ENCODE measurements around the gene FAM120C. TPM values are rescaled to one million over a fixed set of nuclear protein-coding genes. Genes with fewer than 3 reads are reported as not detected.

FAM120C gene
- total RNA-seq, 1 experiment from 2014 or later, result 21.8 TPM

DNA sequence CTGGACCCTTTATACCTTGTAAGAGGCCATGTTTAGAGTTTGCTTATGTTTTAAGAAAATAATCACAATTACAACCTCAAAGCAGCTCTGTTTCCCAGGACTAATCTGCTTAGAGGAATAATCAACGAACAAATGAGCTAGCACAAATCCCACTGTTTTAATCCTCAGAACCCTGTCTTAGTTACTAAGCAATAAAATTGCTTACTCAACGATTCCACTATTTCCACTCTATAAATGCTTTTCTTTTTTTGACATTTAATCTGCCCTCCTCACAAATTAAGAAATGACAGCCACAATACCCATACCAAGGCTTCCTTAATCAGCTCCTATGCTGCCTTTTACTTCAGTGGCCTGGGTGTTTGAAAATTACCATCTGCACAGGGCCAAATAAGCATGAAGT is 48.8 kb downstream of the FAM120C start:
- Histone ChIP-seq H3K36me3 (ENCODE audit: insufficient read depth, low read length, poor library complexity, severe bottlenecking) (peaks cover 7% of the 10 kb centered on the region), H3K4me1 (ENCODE audit: insufficient read depth, low read length, poor library complexity, severe bottlenecking) (no peaks in the 10 kb centered on the region), H3K27ac (ENCODE audit: low read depth, low read length, poor library complexity, severe bottlenecking) (no peak overlapping the region), H3K4me3 (ENCODE audit: low read depth, low read length, poor library complexity, severe bottlenecking) (no peak overlapping the region), H3K27me3 (replicated peaks; ENCODE audit: insufficient read depth, low read depth, low read length, poor library complexity) (no peaks in the 10 kb centered on the region), H3K9me3 (ENCODE audit: low read depth, low read length, poor library complexity, severe bottlenecking) (no peaks in the 10 kb centered on the region)
- intact Hi-C loops (cut with micrococcal nuclease; ENCODE audit: unreplicated experiment), result no loop called here
- POLR2A ChIA-PET (ENCODE audit: low non-redundant PET), result no interaction called here
- DNase-seq (ENCODE audit: low spot score), result no peak
- no peak for TF ChIP-seq EZH2 (IDR thresholded peaks at IDR 0.05; ENCODE audit: borderline replicate concordance, low read depth, low read length, poor library complexity, severe bottlenecking)
- TF ChIP-seq, protein P1, sequence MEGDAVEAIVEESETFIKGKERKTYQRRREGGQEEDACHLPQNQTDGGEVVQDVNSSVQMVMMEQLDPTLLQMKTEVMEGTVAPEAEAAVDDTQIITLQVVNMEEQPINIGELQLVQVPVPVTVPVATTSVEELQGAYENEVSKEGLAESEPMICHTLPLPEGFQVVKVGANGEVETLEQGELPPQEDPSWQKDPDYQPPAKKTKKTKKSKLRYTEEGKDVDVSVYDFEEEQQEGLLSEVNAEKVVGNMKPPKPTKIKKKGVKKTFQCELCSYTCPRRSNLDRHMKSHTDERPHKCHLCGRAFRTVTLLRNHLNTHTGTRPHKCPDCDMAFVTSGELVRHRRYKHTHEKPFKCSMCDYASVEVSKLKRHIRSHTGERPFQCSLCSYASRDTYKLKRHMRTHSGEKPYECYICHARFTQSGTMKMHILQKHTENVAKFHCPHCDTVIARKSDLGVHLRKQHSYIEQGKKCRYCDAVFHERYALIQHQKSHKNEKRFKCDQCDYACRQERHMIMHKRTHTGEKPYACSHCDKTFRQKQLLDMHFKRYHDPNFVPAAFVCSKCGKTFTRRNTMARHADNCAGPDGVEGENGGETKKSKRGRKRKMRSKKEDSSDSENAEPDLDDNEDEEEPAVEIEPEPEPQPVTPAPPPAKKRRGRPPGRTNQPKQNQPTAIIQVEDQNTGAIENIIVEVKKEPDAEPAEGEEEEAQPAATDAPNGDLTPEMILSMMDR (conservative IDR thresholded peaks at IDR 0.05; ENCODE audit: low read depth, low read length), result no peak
- BruUV-seq (replicated peaks), result no TSS peak
- CTCF ChIA-PET, result no interaction called here

DNA sequence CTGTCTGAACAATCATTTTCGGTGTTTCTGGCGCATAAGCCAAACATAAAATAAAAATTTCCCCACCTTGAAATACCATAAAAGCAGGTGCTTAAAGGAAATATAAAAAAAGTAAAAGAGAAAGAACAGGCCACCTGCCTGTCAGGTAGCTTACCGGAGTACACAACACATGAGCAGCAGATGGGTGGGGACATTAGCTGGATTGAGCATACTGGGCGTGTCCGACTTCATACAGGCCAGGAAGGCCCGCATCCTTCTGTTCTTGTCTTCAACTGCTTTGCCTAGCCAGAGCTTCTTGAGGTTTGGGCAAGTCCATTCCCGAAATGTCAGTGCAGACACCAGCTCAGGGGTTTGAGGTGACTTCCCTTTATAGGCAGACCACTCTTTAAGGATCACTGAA is 66.7 kb downstream of the FAM120C start:
- Histone ChIP-seq H3K36me3 (ENCODE audit: insufficient read depth, low read length, poor library complexity, severe bottlenecking) (no peaks in the 10 kb centered on the region), H3K9me3 (ENCODE audit: low read depth, low read length, poor library complexity, severe bottlenecking) (no peaks in the 10 kb centered on the region), H3K27ac (ENCODE audit: low read depth, low read length, poor library complexity, severe bottlenecking) (no peak overlapping the region), H3K4me3 (ENCODE audit: low read depth, low read length, poor library complexity, severe bottlenecking) (no peak overlapping the region), H3K27me3 (replicated peaks; ENCODE audit: insufficient read depth, low read depth, low read length, poor library complexity) (no peaks in the 10 kb centered on the region), H3K4me1 (ENCODE audit: insufficient read depth, low read length, poor library complexity, severe bottlenecking) (no peaks in the 10 kb centered on the region)
- TF ChIP-seq EZH2 (IDR thresholded peaks at IDR 0.05; ENCODE audit: borderline replicate concordance, low read depth, low read length, poor library complexity, severe bottlenecking), result no peak
- TF ChIP-seq, protein P1 (conservative IDR thresholded peaks at IDR 0.05; ENCODE audit: low read depth, low read length), result no peak
- intact Hi-C loops (cut with micrococcal nuclease; ENCODE audit: unreplicated experiment), result no loop called here
- DNase-seq (ENCODE audit: low spot score), result no peak
- no TSS peak for BruUV-seq (replicated peaks)
- ChIA-PET POLR2A (ENCODE audit: low non-redundant PET) (no interaction called here), CTCF (no interaction called here)

DNA sequence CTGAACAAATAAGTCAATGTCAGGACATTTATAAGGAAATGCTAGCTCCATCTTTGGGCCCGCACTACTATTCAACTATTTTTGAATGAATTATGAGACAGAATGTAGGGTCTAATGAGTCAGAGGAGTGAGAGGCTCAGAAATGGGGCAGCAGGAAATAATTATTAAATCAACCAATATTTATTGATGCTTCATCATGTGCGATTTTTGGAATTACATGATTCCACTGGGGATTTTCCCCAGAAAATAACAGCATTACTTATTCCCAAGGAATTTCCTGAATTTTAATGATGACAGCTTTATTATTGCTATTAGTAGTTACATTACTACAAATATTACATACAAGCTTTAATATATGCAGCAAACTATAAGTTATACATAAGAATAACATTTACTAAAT is 89.5 kb downstream of the FAM120C start:
- intact Hi-C loops (cut with micrococcal nuclease; ENCODE audit: unreplicated experiment), result no loop called here
- Histone ChIP-seq H3K36me3 (ENCODE audit: insufficient read depth, low read length, poor library complexity, severe bottlenecking) (no peaks in the 10 kb centered on the region), H3K27me3 (replicated peaks; ENCODE audit: insufficient read depth, low read depth, low read length, poor library complexity) (no peaks in the 10 kb centered on the region), H3K4me3 (ENCODE audit: low read depth, low read length, poor library complexity, severe bottlenecking) (no peak overlapping the region), H3K9me3 (ENCODE audit: low read depth, low read length, poor library complexity, severe bottlenecking) (no peaks in the 10 kb centered on the region), H3K4me1 (ENCODE audit: insufficient read depth, low read length, poor library complexity, severe bottlenecking) (no peaks in the 10 kb centered on the region), H3K27ac (ENCODE audit: low read depth, low read length, poor library complexity, severe bottlenecking) (no peak overlapping the region)
- POLR2A ChIA-PET (ENCODE audit: low non-redundant PET), result no interaction called here
- no peak for DNase-seq (ENCODE audit: low spot score)
- TF ChIP-seq, protein P1 (conservative IDR thresholded peaks at IDR 0.05; ENCODE audit: low read depth, low read length), result no peak
- no peak for TF ChIP-seq EZH2 (IDR thresholded peaks at IDR 0.05; ENCODE audit: borderline replicate concordance, low read depth, low read length, poor library complexity, severe bottlenecking)
- CTCF ChIA-PET, result no interaction called here
- BruUV-seq (replicated peaks), result no TSS peak

All from A673 (cell line).